ENCODE measurements around the gene ACSS1.

- TF ChIP-seq CTCF (IDR thresholded peaks at IDR 0.05) (no peak), POLR2A (IDR thresholded peaks at IDR 0.05) (no peak), EP300 (IDR thresholded peaks at IDR 0.05) (no peak)
Observed at GRCh38 chr20:25020901-25021301, 37.0 kb downstream of the ACSS1 start.

Measured in tibial nerve (tissue), 4 donors.